NCI-H2196 treated with DMSO at 0.1 percent for 48 hours (cell line): Measurements from ENCODE around the gene USP20.

Experiments
- DNase-seq: peaks from one replicate; lab custom pipeline; 2025; ENCODE audit not compliant: unreplicated experiment; lab: John Stamatoyannopoulos, UW

USP20 gene

DNA sequence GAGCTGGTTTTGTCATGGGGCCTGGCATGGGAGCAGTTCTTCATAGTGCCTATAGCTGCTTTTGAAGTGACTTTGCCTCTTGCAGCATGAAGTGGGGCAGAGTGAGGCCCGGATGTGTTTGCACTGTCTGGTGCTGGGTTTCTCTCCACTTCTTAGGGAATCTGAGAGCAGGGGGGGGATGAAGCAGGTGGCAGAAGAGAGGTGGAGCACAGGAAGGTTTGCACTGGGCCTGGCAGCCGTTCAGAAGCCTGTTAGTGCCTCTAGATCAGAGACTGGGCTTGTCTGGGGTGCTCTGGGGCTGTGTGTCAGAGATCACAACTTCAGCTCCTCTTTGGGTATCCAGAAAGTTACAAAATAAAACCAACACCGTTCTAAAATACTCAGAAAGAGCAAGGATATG is 18.4 kb downstream of the USP20 start:
- DNase-seq: peak; percentile 21

DNA sequence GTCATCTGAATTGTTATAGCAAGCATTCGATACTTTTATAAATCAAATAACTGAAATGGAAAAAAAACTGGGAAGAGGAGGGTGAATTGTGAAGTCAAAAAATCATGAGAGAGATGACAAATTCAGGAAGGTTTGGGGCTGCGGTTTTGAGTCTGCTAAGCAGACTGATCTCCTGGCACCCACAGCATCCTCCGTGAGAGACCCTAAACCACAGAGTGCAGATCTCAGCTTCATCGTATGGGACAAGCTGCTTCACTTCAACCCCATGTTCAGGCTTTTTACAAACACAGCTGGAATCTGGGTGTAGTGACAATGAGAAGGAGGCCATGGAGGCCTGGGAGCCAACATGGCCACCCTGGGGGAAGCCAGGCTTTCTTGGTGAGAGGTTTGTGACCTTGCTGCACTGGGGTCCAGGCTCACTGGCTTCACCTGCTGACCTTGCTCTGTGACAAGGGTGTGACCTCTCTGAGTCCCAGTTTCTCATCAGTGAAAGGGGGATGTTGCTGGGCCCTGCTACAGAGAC is 19.4 kb downstream of the USP20 start:
- no peak for DNase-seq

DNA sequence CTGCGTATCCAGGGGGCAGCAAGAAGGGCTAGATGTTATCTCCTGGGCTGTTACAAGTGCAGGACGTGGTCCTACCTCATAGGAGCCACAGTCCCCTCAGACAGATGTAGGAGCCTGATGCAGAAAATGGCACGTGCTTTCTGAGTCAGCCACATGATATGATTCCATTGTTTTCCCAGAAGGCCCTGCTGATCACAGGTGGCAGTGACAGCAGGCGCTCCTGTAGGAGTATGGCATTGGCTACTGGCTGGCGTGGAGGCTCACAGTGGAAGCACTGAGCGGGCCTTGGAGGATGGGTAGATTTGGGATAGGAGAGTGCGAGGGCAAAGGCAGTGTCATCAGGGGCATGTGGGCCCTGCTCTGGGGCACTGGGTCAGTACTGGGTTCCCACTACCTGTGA is 21.9 kb downstream of the USP20 start:
- no peak for DNase-seq

DNA sequence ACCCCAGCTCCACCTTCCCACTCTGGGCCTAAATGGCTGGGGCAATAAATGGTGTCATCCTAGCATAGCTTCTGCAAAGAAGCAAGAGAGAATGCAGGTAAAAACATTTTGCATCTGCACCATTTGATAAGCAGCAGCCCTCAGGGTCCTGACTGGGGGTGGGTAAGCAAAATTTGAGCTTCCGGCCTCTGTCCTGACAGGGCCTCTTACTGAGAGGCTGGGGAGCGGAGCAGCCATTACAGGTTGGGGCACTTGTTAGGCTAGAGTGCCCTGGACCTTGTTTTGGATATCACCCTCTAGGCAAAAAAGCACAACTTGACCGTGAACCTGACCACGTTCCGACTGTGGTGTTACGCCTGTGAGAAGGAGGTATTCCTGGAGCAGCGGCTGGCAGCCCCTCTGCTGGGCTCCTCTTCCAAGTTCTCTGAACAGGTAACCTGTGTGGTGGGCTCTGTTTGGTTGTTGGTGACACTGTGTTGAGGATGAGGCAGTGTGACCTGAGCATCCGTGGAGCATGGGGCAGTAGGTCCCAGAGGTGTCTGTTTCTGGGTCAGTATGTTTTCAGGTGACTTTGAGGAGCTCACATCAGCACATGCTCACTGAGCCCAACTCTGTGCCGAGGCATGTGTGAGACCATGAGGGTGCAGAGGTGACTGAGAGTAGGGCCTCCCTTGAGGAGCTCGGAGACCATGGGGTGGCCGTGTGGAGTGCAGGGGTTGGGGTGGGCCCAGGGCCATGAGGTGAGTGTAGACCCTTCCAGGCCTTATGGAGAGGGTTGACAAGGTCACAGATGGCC is 23.1 kb downstream of the USP20 start:
- no peak for DNase-seq

DNA sequence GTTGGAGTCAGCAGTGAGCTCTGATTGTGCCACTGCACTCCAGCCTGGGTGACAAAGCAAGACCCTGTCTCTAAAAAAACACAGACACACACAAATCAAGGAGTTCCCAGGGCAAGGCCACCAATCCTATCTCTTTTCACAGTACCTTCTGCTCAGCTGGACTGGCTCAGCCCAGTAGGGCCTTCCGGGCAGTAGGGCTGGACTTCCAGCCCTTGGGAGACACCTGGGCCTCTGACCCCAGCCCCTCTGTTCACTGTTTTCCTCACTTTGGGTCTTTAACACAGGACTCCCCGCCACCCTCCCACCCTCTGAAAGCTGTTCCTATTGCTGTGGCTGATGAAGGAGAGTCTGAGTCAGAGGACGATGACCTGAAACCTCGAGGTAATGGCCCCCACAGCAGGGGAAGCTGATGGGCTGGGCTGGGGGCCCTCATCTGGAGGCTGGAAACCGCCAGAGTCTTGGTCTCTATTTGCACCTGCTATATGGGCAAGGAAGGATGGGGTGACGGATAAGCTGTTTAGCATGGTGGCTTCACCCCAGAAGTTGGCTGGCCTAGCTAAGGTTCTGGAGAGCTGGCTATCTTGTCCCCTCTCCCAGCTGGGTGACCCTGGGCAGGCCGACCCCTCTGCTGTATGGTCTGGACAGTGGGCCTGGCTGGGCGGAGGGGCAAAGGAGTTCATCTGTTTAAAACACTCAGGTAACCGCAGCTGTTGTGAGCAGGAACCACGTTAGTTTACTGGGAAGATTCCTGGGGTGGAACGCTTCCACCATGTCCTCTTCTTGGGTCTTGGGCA is 25.6 kb downstream of the USP20 start:
- DNase-seq: no peak

DNA sequence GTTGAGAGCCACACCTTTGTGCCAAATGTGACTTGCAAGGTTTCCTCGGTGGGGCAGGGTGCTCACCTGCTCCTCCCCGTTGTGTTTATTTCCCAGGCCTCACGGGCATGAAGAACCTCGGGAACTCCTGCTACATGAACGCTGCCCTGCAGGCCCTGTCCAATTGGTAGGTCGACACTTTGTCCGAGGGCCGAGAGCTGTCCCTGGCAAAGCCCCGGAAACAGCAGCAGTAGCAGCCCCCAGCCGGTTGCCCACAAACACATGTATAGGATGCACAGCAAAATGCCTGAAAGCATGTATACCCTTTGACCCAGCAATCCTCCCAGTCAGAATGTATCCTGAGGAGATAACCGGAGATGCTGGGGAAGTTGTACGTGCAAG is 26.2 kb downstream of the USP20 start:
- DNase-seq: no peak

DNA sequence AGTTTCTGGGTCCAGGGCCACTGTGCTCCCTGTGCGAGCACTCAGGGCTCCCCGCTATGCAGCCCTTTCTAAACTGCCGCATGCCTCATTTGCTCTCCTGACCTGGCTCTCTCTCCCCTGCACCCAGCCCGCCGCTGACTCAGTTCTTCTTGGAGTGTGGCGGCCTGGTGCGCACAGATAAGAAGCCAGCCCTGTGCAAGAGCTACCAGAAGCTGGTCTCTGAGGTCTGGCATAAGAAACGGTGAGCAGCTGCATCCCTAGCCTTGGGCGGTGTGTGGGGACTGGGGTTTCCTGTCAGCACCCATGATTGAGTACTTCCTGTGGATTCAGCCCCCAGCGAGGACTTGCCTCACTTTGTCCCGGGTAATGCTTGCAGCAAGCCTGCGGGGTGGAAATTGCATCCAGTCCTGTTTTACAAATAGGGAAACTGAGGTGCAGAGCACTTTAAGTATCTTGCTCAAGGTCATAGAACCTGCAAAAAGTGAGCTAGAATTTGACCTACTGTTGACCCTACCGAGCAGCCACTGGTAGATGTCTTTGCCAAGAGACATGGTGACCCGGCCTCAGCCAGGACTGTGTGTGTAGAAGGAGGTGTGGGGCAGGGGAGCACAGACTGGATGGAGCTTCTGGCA is 27.9 kb downstream of the USP20 start:
- DNase-seq: no peak

DNA sequence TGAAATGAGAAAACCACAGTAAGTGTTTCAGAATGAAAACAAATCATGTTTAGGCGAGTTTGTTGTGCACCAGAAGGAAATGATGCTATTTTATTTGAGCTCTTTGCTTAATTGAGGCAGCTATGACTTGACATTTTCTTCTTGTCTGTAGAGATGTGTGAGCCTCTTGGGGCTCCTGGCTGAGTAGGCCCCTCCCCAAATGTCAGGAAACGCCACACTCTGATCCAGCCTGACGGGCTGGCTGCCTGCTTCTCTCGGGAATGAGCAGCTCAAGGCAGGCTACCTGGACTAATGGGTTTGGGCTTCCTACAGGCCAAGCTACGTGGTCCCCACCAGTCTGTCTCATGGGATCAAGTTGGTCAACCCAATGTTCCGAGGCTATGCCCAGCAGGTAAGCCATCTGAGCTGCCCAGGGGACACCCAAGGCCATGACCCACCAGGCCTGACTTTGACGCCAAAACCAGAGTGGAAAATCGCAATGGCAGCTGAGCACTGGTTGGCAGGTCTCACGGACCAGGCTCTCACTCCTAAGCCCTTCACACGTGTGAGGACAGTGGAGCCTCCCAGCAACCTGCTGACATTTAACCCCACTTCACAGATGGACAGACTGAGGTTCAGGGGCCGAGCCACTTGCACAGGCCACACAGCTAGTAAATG is 29.9 kb downstream of the USP20 start:
- DNase-seq: no peak

DNA sequence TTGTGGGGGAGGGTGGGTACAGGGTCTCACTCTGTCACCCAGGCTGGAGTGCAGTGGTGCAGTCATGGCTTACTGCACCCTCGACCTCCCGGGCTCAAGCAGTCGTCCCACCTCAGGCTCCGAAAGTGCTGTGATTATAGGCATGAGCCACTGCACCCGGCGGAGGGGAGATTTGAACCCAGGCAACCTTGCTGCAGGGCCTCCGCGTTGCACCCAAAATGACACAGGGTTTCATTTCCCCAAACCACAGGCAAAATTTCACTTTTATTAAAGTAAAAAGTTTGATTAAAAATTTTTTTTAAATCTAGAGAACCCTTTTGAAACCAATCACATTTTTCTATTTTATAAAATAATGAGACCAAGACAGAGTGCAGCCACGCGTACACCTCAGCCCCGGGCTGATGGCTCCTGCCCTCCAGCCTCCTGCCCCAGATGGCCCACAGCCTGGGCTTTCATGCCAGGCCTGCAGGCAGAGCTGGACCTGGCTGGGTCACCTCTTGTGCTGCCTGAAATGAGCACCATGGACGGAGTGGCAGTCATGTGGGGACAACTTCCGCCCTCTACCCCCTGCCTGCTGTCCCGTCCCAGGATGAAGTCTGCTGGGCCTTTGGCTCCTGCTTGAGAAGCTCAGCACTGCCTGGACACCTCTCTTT is 30.5 kb downstream of the USP20 start:
- DNase-seq: no peak

DNA sequence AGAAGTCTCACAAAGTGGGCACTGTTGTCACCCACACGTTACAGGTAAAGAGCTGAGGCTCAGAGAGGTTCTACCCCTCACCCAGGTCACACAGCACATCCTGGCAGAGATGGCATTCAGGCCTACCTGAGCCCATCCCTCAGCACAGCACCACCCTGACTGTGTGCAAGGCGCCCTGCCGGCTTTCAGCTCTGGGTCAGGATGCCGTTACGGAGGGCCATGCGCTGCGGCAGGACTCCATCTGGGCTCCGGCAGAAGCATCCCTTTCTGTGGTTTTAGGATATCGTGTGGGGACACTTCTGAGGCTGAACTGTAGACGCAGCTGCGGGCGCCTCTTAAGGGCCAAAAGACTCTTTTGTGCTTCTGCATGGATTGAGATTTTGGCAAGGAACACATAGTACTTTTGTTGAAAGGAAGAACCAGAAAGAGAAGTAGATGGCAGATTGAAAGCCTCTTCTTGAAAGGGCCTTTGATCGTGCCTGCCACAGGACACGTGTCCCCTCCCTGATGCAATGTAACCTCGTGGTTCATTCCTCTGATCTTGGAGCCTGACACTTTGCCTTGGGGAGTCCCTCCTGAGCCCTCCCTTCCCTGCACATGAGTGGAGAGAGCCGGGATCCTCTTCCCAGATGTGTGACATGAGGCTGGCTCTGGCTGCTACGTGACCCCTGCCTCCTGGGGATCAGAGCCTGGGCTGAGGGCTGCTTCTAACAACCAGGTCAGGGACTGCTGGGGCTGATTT is 31.3 kb downstream of the USP20 start:
- DNase-seq: no peak

DNA sequence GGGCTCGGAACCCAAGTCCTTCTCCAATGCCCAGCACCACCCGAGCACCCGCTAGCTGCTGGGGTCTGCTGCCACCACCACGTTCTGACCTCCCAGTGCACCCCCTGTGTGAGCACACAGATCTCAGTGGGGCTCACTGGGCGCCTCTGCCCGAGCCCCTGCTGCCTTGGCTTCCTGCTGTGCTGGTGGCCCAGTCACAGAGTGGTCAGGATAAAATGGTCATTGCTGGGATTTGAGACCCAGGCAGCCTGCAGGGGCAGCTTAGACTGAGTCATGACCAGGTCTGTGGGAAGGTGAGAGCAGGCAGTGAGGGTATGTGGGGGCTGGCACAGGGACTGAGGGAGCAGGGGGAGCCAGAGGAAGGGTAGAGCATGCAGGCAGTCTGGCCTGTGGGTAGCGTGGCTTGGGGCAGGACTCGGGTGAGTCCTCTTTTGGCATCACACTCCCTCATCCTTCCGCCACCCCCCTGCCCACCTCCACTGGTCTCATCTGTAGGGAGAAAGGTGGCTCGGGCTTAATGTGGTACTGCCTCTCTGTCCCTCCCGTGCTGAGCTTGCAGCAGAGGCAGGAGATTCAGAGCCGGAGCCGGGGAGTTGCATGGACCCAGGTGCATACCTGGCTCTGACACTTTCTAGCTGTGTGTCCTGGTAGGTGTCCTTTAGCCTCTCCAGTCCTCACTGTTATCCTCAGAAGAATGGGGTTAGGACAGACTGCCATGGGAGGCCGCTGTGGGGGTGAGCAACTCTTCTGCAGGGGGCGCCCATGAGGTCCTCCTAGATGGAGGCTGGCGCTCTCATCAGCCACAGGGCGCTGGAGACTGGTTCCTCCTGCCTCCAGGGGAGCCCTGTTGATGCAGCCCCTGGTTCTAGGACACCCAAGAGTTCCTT is 32.1 kb downstream of the USP20 start:
- DNase-seq: no peak

DNA sequence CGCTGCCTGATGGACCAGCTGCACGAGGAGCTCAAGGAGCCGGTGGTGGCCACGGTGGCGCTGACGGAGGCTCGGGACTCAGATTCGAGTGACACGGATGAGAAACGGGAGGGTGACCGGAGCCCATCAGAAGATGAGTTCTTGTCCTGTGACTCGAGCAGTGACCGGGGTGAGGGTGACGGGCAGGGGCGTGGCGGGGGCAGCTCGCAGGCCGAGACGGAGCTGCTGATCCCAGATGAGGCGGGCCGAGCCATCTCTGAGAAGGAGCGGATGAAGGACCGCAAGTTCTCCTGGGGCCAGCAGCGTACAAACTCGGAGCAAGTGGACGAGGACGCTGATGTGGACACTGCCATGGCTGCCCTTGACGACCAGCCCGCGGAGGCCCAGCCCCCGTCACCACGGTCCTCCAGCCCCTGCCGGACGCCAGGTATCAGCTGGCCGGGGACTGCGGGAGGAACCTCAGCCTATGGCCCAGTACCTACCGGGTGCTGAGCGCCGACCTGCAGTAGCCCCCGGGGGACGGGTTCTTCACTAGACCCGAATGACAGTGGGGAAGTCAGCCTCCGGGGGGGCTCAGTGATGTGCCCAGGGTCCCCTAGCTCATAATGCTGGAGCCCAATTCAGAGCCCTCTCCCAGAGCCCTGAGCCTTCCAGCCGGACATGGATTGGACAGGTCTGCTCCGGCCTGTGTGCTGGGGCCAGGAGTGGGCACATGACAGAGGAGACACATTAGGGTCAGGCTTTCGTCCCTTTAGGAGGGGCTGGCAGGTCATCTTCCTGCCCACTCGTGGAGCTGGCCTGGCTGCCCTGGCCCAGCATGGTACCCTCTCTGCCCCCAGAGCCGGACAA is 33.0 kb downstream of the USP20 start:
- no peak for DNase-seq

DNA sequence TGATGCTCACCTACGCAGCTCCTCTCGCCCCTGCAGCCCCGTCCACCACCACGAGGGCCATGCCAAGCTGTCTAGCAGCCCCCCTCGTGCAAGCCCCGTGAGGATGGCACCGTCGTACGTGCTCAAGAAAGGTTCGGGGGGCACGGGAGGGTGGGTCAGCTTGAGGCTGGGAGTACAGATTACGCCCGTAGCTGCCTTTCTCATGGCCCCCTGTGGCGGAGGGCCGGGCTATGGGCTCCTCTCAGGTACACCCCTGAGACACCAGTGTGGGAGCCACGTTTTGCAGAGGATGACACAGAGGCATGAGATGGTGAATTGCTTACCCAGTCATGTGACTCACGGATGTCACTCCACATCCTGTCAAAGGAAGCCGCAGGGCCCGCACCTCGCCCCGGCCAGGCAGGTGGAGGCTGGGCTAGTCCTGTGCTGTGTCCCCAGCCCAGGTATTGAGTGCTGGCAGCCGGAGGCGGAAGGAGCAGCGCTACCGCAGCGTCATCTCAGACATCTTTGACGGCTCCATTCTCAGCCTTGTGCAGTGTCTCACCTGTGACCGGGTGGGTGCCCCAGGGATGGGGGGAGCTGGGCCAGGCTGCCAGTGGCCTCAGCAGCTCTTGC is 33.7 kb downstream of the USP20 start:
- no peak for DNase-seq

DNA sequence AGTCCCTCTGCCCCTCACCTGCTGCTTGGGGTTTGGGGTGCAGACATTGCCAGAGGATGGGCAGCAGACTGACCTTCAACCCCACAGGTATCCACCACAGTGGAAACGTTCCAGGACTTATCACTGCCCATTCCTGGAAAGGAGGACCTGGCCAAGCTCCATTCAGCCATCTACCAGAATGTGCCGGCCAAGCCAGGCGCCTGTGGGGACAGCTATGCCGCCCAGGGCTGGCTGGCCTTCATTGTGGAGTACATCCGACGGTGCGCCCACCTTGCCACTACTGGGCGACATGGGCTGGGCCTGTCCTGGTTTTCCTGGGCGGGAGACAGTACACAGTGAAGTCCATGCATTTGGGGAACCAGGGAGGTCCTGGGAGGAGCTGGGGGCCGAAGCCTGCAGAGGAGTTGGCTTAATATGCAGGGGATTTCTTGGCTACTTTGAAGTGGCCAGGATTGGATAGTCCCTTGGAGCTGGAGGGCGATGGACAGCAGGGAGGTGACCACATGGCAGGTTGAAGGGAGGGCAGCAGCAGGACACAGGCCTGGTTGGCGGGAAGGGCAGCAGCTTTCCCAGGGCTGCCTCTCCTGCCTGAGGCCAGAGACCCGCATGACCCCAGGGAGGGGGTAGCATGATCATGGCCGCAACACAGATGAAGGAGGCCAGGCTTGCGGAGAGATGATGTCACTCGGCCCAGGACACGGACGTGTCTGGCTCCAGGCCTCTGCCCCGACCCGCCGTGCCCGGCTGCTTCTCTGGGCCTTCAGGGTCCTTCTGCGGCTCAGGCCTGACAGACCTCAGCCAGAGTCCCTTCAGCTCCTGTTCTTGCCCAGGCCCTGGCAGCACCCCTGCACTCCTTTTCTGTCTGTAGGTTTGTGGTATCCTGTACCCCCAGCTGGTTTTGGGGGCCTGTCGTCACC is 34.6 kb downstream of the USP20 start:
- no peak for DNase-seq

DNA sequence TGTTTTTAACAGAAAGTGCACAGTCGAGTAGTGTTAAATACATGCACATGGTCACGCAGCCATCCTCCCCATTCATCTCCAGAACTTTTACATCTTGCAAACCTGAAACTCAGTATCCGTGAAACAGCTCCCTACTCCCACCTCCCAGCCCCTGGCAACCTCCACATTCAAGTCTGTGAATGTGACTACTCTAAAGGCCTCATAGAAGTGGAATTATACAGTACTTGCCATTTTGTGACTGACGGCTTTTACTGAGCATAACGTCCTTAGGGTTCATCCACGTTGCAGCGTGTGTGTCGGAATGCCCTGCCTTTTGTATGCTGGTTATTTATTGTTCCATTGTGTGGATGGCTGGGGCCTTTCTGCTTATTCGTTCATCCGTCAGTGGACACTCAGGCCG is 35.8 kb downstream of the USP20 start:
- DNase-seq: no peak

DNA sequence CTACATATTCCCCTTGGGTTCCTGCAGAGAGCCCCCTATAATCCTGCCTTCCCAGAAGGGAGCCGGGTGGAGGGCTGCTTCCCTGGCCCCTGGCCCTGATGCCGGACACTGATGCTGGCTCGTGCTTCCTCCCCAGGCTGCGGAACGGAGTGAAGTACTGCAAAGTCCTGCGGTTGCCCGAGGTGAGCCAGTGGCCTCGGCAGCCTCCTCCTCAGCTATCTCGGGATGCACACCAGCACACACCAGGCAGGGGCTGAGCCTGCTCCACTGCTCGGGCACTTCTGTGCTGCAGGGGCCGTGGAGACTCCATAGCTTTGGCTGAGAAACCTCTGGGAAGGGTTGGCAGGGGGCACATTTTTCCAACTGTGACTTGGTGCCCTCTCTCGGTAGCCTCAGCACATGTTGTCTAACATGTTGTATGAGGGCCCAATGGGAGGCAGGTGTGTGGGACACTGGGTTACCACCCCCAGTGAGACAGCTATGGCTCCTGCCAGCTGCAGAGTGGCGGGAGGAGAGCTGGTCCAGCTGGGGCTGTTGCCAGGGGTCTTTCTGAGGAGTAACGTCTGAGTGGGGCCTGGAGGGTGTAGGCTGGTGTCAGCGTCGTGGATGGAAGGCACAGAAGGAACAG is 38.4 kb downstream of the USP20 start:
- DNase-seq: no peak
